Hepatocyte (in vitro differentiated cells): ENCODE data around the gene HK3.

Source experiments
- CTCF ChIP-seq: fragments of 200-600 bp; sonication (generic); IDR thresholded peaks from 2 replicates; pipeline ENCODE4 v1.5.1; 2016; ENCODE audit warnings: antibody characterized with exemption, mild to moderate bottlenecking; ENCODE audit not compliant: poor library complexity
- EZH2 ChIP-seq: fragments of 200-600 bp; sonication (generic); IDR thresholded peaks from 2 replicates; pipeline ENCODE4 v1.6.1; 2016; ENCODE audit warnings: antibody characterized with exemption, mild to moderate bottlenecking, borderline replicate concordance

GRCh38 chr5:176847148-176847547 lies 52.0 kb downstream of the HK3 start:
- TF ChIP-seq CTCF (no peak), EZH2 (no peak)
